B cell (primary cell): Measurements from ENCODE around the gene LDLRAD3.

ENCODE experiments used
- CTCF ChIP-seq: fragments of 200-600 bp; IDR thresholded peaks from one replicate; pipeline ENCODE4 v1.8.0; 2022; ENCODE audit warnings: antibody characterized with exemption, mild to moderate bottlenecking
- EZH2 ChIP-seq: IDR thresholded peaks from 2 replicates; pipeline ENCODE4 v1.6.1; 2012; ENCODE audit warnings: borderline replicate concordance, low read depth, mild to moderate bottlenecking, moderate library complexity, low read length; ENCODE audit not compliant: insufficient read depth, poor library complexity, severe bottlenecking

- TF ChIP-seq CTCF (no peak), EZH2 (no peak)
These were observed 197.5 kb downstream of the LDLRAD3 start for GRCh38 chr11:36141196-36141953.
